ENCODE data around the gene TRIM38. TPM values are rescaled to one million over a fixed set of nuclear protein-coding genes. Genes with fewer than 3 reads are reported as not detected.

TRIM38 gene
- total RNA-seq, 1 donor from 2014 or later: 0.77 TPM

Other genes with a start within 250 kb of the TRIM38 start
- not detected in 2 replicates for gene SLC17A4, start 208.1 kb upstream of the TRIM38 start, total RNA-seq
- not detected in 2 replicates for gene SLC17A1, start 130.8 kb upstream of the TRIM38 start, total RNA-seq
- not detected in 2 replicates for gene SLC17A3, start 88.6 kb upstream of the TRIM38 start, total RNA-seq
- gene SLC17A2, start 32.1 kb upstream of the TRIM38 start, total RNA-seq: not detected in 2 replicates
- gene HFE, start 124.6 kb downstream of the TRIM38 start, total RNA-seq: 1.7 and 2.4 TPM in 2 replicates